Measurements from ENCODE around the gene XCR1. TPM values are rescaled to one million over a fixed set of nuclear protein-coding genes. Genes with fewer than 3 reads are reported as not detected.
A peak's percentile ranks its signal among the peaks of the same experiment; 100 is the strongest.

The XCR1 gene
- total and polyA plus RNA-seq, 9 of the 15 experiments (the other 6 are each of a cell fraction or from before 2014, with no cell fraction given) = not detected

GRCh38 chr3:46012246-46012645, 15.0 kb downstream of the XCR1 start (continued):
- no peak for TF ChIP-seq ELK1 (CRISPR knock-in tag; IDR thresholded peaks at IDR 0.05)
- no peak for TF ChIP-seq ZNF239 (CRISPR knock-in tag; IDR thresholded peaks at IDR 0.05)
- TF ChIP-seq PHF21A (IDR thresholded peaks at IDR 0.05; ENCODE audit: borderline replicate concordance, low read depth) = no peak
- TF ChIP-seq SIX5 (IDR thresholded peaks at IDR 0.05; ENCODE audit: borderline replicate concordance in 1 of 2, insufficient read depth in 1 of 2, low read depth in 1 of 2, low read length in 2 of 2) = no peak
- TF ChIP-seq TGIF2 (CRISPR knock-in tag; IDR thresholded peaks at IDR 0.05) = no peak
- TF ChIP-seq CCNT2 (IDR thresholded peaks at IDR 0.05; ENCODE audit: borderline replicate concordance, extremely low read depth, insufficient read length, low read depth, low read length) = no peak
- TF ChIP-seq CBFA2T3 (IDR thresholded peaks at IDR 0.05) = 0 out of 2 replicates have a peak, but pooled peaks have one; percentile 21
- TF ChIP-seq TRIM24 (IDR thresholded peaks at IDR 0.05) = peak in 1 of 2 experiments; percentile 33; a peak in 2 of 4 replicates
- TF ChIP-seq ZNF175 (CRISPR knock-in tag; IDR thresholded peaks at IDR 0.05; ENCODE audit: low read depth) = no peak
- TF ChIP-seq ZKSCAN3 (CRISPR knock-in tag; IDR thresholded peaks at IDR 0.05) = no peak
- no peak for TF ChIP-seq BRF2 (IDR thresholded peaks at IDR 0.05; ENCODE audit: borderline replicate concordance, insufficient read depth, insufficient read length)
- TF ChIP-seq ZNF431 (CRISPR knock-in tag; IDR thresholded peaks at IDR 0.05) = no peak
- no peak for TF ChIP-seq ZNF561 (CRISPR knock-in tag; conservative IDR thresholded peaks at IDR 0.05)
- no peak for TF ChIP-seq SP2 (IDR thresholded peaks at IDR 0.05; ENCODE audit: extremely low read depth, low read depth, low read length, poor library complexity, severe bottlenecking)
- no peak for TF ChIP-seq ZNF184 (CRISPR knock-in tag; IDR thresholded peaks at IDR 0.05)
- TF ChIP-seq C11orf30 (IDR thresholded peaks at IDR 0.05; ENCODE audit: low read depth) = peak; percentile 43; the same call in 1 of the 2 replicates
- TF ChIP-seq ARID1B (IDR thresholded peaks at IDR 0.05) = no peak
- no peak for TF ChIP-seq THAP7 (CRISPR knock-in tag; IDR thresholded peaks at IDR 0.05)
- TF ChIP-seq MAFG (tag; conservative IDR thresholded peaks at IDR 0.05) = peak; percentile 69
- TF ChIP-seq E2F1 (CRISPR knock-in tag; IDR thresholded peaks at IDR 0.05) = no peak
- no peak for TF ChIP-seq ARID4B (CRISPR knock-in tag; IDR thresholded peaks at IDR 0.05)

Measured in K562 (cell line).